Gastroesophageal sphincter (tissue), 4 donors: ENCODE measurements around the gene RRAS. TPM values are rescaled to one million over a fixed set of nuclear protein-coding genes. Genes with fewer than 3 reads are reported as not detected.

Experiments
- ATAC-seq: fragments of 150-250 bp; one replicate; pipeline ENCODE4 v1.9.1; 2016; ENCODE audit warnings: mild to moderate bottlenecking, moderate library complexity
- H3K27ac ChIP-seq, 4 donors: fragments of 200-600 bp; sonication (generic) in 3 of 4; 1 replicate in 3 of 4; 2 replicates in 1 of 4; pipeline ENCODE4 v1.5.1; 2016 to 2019
- H3K27me3 ChIP-seq: fragments of 200-600 bp; sonication (generic); one replicate; pipeline ENCODE4 v1.5.1; 2019
- H3K36me3 ChIP-seq, 2 donors: fragments of 200-600 bp; sonication (generic); one replicate each; pipeline ENCODE4 v1.5.1; 2019; ENCODE audit warnings: control low read depth in 1 of 2
- H3K4me1 ChIP-seq, 3 donors: fragments of 200-600 bp; sonication (generic); 1 replicate in 2 of 3; 2 replicates in 1 of 3; pipeline ENCODE4 v1.5.1; 2016 to 2019; ENCODE audit warnings: control low read depth in 2 of 3
- H3K4me3 ChIP-seq, 2 donors: fragments of 200-600 bp; sonication (generic); one replicate each; pipeline ENCODE4 v1.5.1; 2019; ENCODE audit warnings: mild to moderate bottlenecking in 1 of 2, moderate library complexity in 1 of 2
- H3K9me3 ChIP-seq, 3 donors: fragments of 200-600 bp; sonication (generic); one replicate each; pipeline ENCODE4 v1.5.1; 2017 to 2019; ENCODE audit warnings: control low read depth in 2 of 3
- CTCF ChIP-seq, 4 experiments: fragments of 200-600 bp in 2 of 4; fragments of 450-650 bp in 2 of 4; sonication (generic) in 1 of 4; IDR thresholded peaks; one replicate each; pipeline ENCODE4 v1.5.1; 2017 to 2019; ENCODE audit warnings: antibody characterized with exemption in 4 of 4, mild to moderate bottlenecking in 2 of 4, moderate library complexity in 2 of 4
- EP300 ChIP-seq: sonication (generic); formaldehyde crosslinking; IDR thresholded peaks from one replicate; pipeline ENCODE4 v1.6.1; 2017; ENCODE audit warnings: antibody characterized with exemption, mild to moderate bottlenecking
- POLR2A ChIP-seq, 2 donors: fragments of 450-650 bp; IDR thresholded peaks; one replicate each; pipeline ENCODE4 v1.6.1; 2017; ENCODE audit warnings: antibody characterized with exemption in 2 of 2, mild to moderate bottlenecking in 2 of 2, moderate library complexity in 1 of 2
- POLR2AphosphoS5 ChIP-seq: sonication (generic); formaldehyde crosslinking; IDR thresholded peaks from one replicate; pipeline ENCODE4 v1.6.1; 2017; ENCODE audit warnings: antibody characterized with exemption
- WGBS, 2 donors: methylation state at CpG; one replicate each; pipeline ENCODE4 v1.1.5; 2018; ENCODE audit warnings: low coverage in 1 of 2; 5-methylcytosine and 5-hydroxymethylcytosine counted together
- small RNA-seq, 4 donors: library from RNA; depleted of rRNA; stranded (forward); fragments of <200 nt; gene quantifications; one replicate each; pipeline ENCODE3, GENCODE V24; 2016
- total RNA-seq, 4 donors: library from RNA; depleted of rRNA; stranded (reverse); fragments of >200 nt; gene quantifications; one replicate each; pipeline ENCODE4 v1.1.0, GENCODE V29; 2016

The RRAS gene
- total RNA-seq, 4 donors from 2014 or later, result 100 to 162 (median 136) TPM

GRCh38 chr19:49588365-49589122 lies 51.4 kb downstream of the RRAS start:
- 74% methylated on average over 9 of the region's 18 CpGs; no CpG with 5 or more reads in 1 of the 2 donors for WGBS, 2 donors
- H3K36me3 ChIP-seq, result no peaks in the 10 kb centered on the region
- H3K9me3 ChIP-seq, result no peaks in the 10 kb centered on the region
- H3K4me1 ChIP-seq, result peaks cover 0 to 32% (median 9%) of the 10 kb centered on the region in 3 donors
- TF ChIP-seq CTCF (IDR thresholded peaks at IDR 0.05) (no peak), EP300 (no peak), POLR2A (IDR thresholded peaks at IDR 0.05) (no peak), POLR2AphosphoS5 (no peak)
- no peak for ATAC-seq
- H3K4me3 ChIP-seq, result no peak overlapping the region
- no peak overlapping the region for H3K27ac ChIP-seq
- H3K27me3 ChIP-seq, result no peaks in the 10 kb centered on the region

- Histone ChIP-seq H3K9me3 (no peaks in the 10 kb centered on the region), H3K27ac (no peak overlapping the region), H3K27me3 (no peaks in the 10 kb centered on the region), H3K36me3 (no peaks in the 10 kb centered on the region), H3K4me1 (peaks cover 0 to 19% (median under 1%) of the 10 kb centered on the region in 3 donors), H3K4me3 (no peak overlapping the region)
- TF ChIP-seq EP300 (no peak), POLR2AphosphoS5 (no peak), POLR2A (IDR thresholded peaks at IDR 0.05) (no peak), CTCF (IDR thresholded peaks at IDR 0.05) (no peak)
- ATAC-seq, result no peak
- WGBS, 2 donors, result 67 to 71% methylated on average over 5 to 7 of the region's 8 CpGs
These were observed 52.7 kb downstream of the RRAS start for GRCh38 chr19:49587227-49587626.

Small RNAs within 50 kb of the gene (small RNA-seq; reads per million reads assigned to genes)
- 0 to 0.51 (median 0.15) reads per million in 4 donors for gene MIR5088

Other genes starting within 250 kb of the RRAS start
- not detected for gene PTH2, start 216.7 kb downstream of the RRAS start, total RNA-seq
- not detected for gene GFY, start 214.8 kb downstream of the RRAS start, total RNA-seq
- gene SLC17A7, start 198.6 kb downstream of the RRAS start, total RNA-seq, result 1 to 10 TPM; 1.1 to 1.7 (median 1.2) TPM
- 10 to 100 TPM; 67.2 to 82.4 (median 72.5) TPM for gene PIH1D1, start 188.3 kb downstream of the RRAS start, total RNA-seq
- 10 to 100 TPM; 11.8 to 34.4 (median 22.2) TPM for gene ALDH16A1, start 186.9 kb downstream of the RRAS start, total RNA-seq
- 10 to 100 TPM in 1 of 4 donors, 1 to 10 TPM in 3; 3.1 to 21.0 (median 7.6) TPM for gene FLT3LG, start 165.9 kb downstream of the RRAS start, total RNA-seq
- 1,000 to 10,000 TPM; 1,269 to 3,399 (median 2,205) TPM for gene RPL13A, start 152.5 kb downstream of the RRAS start, total RNA-seq
- 1,000 to 10,000 TPM; 2,443 to 5,156 (median 3,385) TPM for gene RPS11, start 143.7 kb downstream of the RRAS start, total RNA-seq
- gene FCGRT, start 127.5 kb downstream of the RRAS start, total RNA-seq, result 100 to 1,000 TPM in 3 of 4 donors, 10 to 100 TPM in 1; 78.6 to 255 (median 158) TPM
- 10 to 100 TPM in 3 of 4 donors, 1 to 10 TPM in 1; 8.2 to 21.0 (median 12.0) TPM for gene RCN3, start 112.1 kb downstream of the RRAS start, total RNA-seq
- 10 to 100 TPM; 45.5 to 59.6 (median 51.8) TPM for gene NOSIP, start 59.6 kb downstream of the RRAS start, total RNA-seq
- gene PRRG2, start 58.8 kb downstream of the RRAS start, total RNA-seq, result 1 to 10 TPM in 2 of 4 donors, not detected in 2; 1.0 to 1.1 TPM
- gene PRR12, start 49.0 kb downstream of the RRAS start, total RNA-seq, result 10 to 100 TPM in 3 of 4 donors, 1 to 10 TPM in 1; 9.3 to 24.1 (median 14.8) TPM
- gene SCAF1, start 2.1 kb upstream of the RRAS start, total RNA-seq, result 10 to 100 TPM; 18.2 to 37.5 (median 18.5) TPM
- gene IRF3, start 25.7 kb upstream of the RRAS start, total RNA-seq, result 10 to 100 TPM; 29.2 to 68.6 (median 39.9) TPM
- 1 to 10 TPM; 3.3 to 7.9 (median 6.4) TPM for gene BCL2L12, start 25.8 kb upstream of the RRAS start, total RNA-seq
- gene PRMT1, start 37.1 kb upstream of the RRAS start, total RNA-seq, result 100 to 1,000 TPM; 137 to 152 (median 146) TPM
- gene ADM5, start 49.5 kb upstream of the RRAS start, total RNA-seq, result 1 to 10 TPM in 3 of 4 donors, not detected in 1; 1.3 to 4.1 (median 1.5) TPM
- 1 to 10 TPM; 2.0 to 3.0 (median 2.6) TPM for gene CPT1C, start 51.0 kb upstream of the RRAS start, total RNA-seq
- gene TSKS, start 123.2 kb upstream of the RRAS start, total RNA-seq, result 1 to 10 TPM in 1 of 4 donors, under 1 TPM in 1, not detected in 2; 0.73 to 4.2 TPM
- 100 to 1,000 TPM in 1 of 4 donors, 10 to 100 TPM in 3; 69.9 to 103 (median 76.1) TPM for gene AP2A1, start 126.9 kb upstream of the RRAS start, total RNA-seq
- gene FUZ, start 173.1 kb upstream of the RRAS start, total RNA-seq, result 10 to 100 TPM; 14.8 to 23.0 (median 20.1) TPM
- gene MED25, start 178.1 kb upstream of the RRAS start, total RNA-seq, result 10 to 100 TPM; 26.7 to 36.1 (median 28.7) TPM
- gene PTOV1, start 211.0 kb upstream of the RRAS start, total RNA-seq, result 10 to 100 TPM; 52.9 to 89.1 (median 60.0) TPM
- gene PNKP, start 227.4 kb upstream of the RRAS start, total RNA-seq, result 10 to 100 TPM; 12.5 to 64.3 (median 29.4) TPM
- gene AKT1S1, start 237.2 kb upstream of the RRAS start, total RNA-seq, result 10 to 100 TPM; 14.4 to 24.6 (median 19.7) TPM
- gene TBC1D17, start 237.6 kb upstream of the RRAS start, total RNA-seq, result 10 to 100 TPM; 25.1 to 41.9 (median 37.3) TPM